Osteoblast (primary cell): ENCODE results near the gene OST4. TPM values are rescaled to one million over a fixed set of nuclear protein-coding genes. Genes with fewer than 3 reads are reported as not detected.

Source experiments
- DNase-seq: peaks from one replicate; pipeline ENCODE4 v3.0.0; 2011; ENCODE audit warnings: low spot score, mixed read lengths; ENCODE audit not compliant: insufficient read length; ENCODE audit errors: missing footprints
- H2AFZ ChIP-seq: 2 replicates; pipeline ENCODE4 v1.6.0; 2011; ENCODE audit warnings: mild to moderate bottlenecking, low read length
- H3K27ac ChIP-seq: 2 replicates; pipeline ENCODE4 v1.5.1; 2011; ENCODE audit warnings: mild to moderate bottlenecking, low read depth, low read length, moderate library complexity
- H3K27me3 ChIP-seq: 2 replicates; pipeline ENCODE4 v1.6.0; 2012; ENCODE audit warnings: mild to moderate bottlenecking, control low read depth, inconsistent platforms, low read length, moderate library complexity; ENCODE audit not compliant: insufficient read depth
- H3K36me3 ChIP-seq: 2 replicates; pipeline ENCODE4 v1.5.1; 2011; ENCODE audit warnings: mild to moderate bottlenecking, low read length, control low read depth, moderate library complexity; ENCODE audit not compliant: insufficient read depth
- H3K4me1 ChIP-seq: 2 replicates; pipeline ENCODE4 v1.5.1; 2011; ENCODE audit warnings: mild to moderate bottlenecking, low read length, control low read depth, moderate library complexity; ENCODE audit not compliant: insufficient read depth
- H3K4me2 ChIP-seq: 2 replicates; pipeline ENCODE4 v1.6.0; 2011; ENCODE audit warnings: mild to moderate bottlenecking, low read length; ENCODE audit not compliant: insufficient read depth
- H3K4me3 ChIP-seq: fragments of 200-600 bp; sonication (generic); 3 replicates; pipeline ENCODE4 v1.5.1; 2012; ENCODE audit warnings: mild to moderate bottlenecking, low read length, inconsistent platforms; ENCODE audit not compliant: insufficient read depth
- H3K79me2 ChIP-seq: 2 replicates; pipeline ENCODE4 v1.6.0; 2012; ENCODE audit warnings: mild to moderate bottlenecking, low read length, control low read depth, inconsistent platforms; ENCODE audit not compliant: insufficient read depth
- H3K9me3 ChIP-seq: 2 replicates; pipeline ENCODE4 v1.5.1; 2011; ENCODE audit warnings: low read depth, low read length, control low read depth
- H4K20me1 ChIP-seq: 2 replicates; pipeline ENCODE4 v1.6.0; 2012; ENCODE audit warnings: mild to moderate bottlenecking, low read length, control low read depth; ENCODE audit not compliant: insufficient read depth
- total RNA-seq: library from RNA; depleted of rRNA; stranded (reverse); fragments of >200 nt; gene quantifications from 2 replicates; pipeline ENCODE4 v1.2.3, GENCODE V29; 2012
- TF ChIP-seq, protein P1 (sequence below): IDR thresholded peaks from 2 replicates; pipeline ENCODE4 v1.5.1; 2011; ENCODE audit warnings: mild to moderate bottlenecking, low read depth, low read length, moderate library complexity; ENCODE audit errors: extremely low read depth

The OST4 gene
- total RNA-seq, 1 donor = 202 TPM

DNA sequence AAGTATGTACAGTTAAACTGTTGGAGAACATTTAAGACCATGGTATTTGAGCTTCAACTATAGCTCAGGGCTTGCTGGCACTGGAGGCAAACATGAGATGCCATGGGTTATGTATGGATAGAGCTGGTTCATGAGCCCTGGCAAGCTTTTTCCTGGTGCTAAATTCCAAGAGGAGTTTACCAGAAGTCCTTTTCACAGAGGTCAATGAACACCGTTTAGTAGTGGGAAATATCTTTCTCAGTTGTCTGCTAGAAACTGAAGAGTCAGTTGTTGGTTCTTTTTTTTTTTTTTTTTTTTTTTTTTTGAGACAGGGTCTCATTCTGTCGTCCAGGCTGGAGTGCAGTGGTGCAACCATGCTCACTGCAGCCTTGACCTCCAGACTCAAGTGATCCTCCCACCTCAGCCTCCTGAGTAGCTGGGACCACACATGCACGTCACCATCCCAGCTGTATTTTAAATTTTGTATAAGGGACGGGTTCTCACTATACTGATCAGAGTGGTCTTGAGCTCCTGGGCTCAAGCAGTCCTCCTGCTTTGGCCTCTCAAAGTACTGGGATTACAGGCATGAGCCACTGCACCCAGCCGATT, 16.5 kb upstream of the OST4 start:
- H3K79me2 ChIP-seq = no peaks in the 10 kb centered on the region
- H3K27me3 ChIP-seq = no peaks in the 10 kb centered on the region
- peaks cover 4% of the 10 kb centered on the region for H3K4me1 ChIP-seq
- H3K9me3 ChIP-seq = no peaks in the 10 kb centered on the region
- H2AFZ ChIP-seq = no peak overlapping the region
- H4K20me1 ChIP-seq = peaks cover 10% of the 10 kb centered on the region
- H3K4me3 ChIP-seq = no peak overlapping the region
- no peak overlapping the region for H3K27ac ChIP-seq
- no peak overlapping the region for H3K4me2 ChIP-seq
- TF ChIP-seq, protein P1, sequence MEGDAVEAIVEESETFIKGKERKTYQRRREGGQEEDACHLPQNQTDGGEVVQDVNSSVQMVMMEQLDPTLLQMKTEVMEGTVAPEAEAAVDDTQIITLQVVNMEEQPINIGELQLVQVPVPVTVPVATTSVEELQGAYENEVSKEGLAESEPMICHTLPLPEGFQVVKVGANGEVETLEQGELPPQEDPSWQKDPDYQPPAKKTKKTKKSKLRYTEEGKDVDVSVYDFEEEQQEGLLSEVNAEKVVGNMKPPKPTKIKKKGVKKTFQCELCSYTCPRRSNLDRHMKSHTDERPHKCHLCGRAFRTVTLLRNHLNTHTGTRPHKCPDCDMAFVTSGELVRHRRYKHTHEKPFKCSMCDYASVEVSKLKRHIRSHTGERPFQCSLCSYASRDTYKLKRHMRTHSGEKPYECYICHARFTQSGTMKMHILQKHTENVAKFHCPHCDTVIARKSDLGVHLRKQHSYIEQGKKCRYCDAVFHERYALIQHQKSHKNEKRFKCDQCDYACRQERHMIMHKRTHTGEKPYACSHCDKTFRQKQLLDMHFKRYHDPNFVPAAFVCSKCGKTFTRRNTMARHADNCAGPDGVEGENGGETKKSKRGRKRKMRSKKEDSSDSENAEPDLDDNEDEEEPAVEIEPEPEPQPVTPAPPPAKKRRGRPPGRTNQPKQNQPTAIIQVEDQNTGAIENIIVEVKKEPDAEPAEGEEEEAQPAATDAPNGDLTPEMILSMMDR = no peak
- peaks cover 12% of the 10 kb centered on the region for H3K36me3 ChIP-seq
- no peak for DNase-seq

DNA sequence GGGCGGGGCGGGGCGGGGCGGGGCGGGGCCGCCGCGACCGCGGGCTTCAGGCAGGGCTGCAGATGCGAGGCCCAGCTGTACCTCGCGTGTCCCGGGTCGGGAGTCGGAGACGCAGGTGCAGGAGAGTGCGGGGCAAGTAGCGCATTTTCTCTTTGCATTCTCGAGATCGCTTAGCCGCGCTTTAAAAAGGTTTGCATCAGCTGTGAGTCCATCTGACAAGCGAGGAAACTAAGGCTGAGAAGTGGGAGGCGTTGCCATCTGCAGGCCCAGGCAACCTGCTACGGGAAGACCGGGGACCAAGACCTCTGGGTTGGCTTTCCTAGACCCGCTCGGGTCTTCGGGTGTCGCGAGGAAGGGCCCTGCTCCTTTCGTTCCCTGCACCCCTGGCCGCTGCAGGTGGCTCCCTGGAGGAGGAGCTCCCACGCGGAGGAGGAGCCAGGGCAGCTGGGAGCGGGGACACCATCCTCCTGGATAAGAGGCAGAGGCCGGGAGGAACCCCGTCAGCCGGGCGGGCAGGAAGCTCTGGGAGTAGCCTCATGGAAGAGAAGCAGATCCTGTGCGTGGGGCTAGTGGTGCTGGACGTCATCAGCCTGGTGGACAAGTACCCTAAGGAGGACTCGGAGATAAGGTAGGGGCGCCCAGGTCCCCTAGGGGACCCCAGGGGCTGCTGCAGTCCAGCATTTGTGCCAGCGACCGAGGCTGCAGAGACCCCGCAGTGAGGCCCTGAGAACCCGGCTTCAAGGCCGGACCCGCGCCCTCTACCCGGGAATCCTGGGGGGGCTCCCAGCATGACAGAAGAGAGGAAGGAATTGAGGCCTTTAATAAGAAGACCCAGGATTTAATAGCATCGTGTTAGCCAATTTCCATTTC, 15.5 kb upstream of the OST4 start, which contains the start of gene KHK:
Gene KHK, plus strand, starts transcription at position 49 of the 870 bp plus-strand sequence. Its CDS starts 488 bp downstream, at position 537.
- Histone ChIP-seq H2AFZ (no peak within 1 kb of the TSS), H3K4me2 (peak within 1 kb of the TSS; percentile 79), H3K4me1 (peaks cover 4% of the 10 kb centered on the region), H3K9me3 (no peaks in the 10 kb centered on the region), H3K36me3 (peaks cover 20% of the 10 kb centered on the region), H4K20me1 (peaks cover 19% of the 10 kb centered on the region), H3K27ac (peak within 1 kb of the TSS; percentile 17), H3K79me2 (peaks cover 3% of the 10 kb centered on the region), H3K4me3 (peak within 1 kb of the TSS; percentile 73), H3K27me3 (no peaks in the 10 kb centered on the region)
- TF ChIP-seq, protein P1 = no peak
- DNase-seq = peak; percentile 87

DNA sequence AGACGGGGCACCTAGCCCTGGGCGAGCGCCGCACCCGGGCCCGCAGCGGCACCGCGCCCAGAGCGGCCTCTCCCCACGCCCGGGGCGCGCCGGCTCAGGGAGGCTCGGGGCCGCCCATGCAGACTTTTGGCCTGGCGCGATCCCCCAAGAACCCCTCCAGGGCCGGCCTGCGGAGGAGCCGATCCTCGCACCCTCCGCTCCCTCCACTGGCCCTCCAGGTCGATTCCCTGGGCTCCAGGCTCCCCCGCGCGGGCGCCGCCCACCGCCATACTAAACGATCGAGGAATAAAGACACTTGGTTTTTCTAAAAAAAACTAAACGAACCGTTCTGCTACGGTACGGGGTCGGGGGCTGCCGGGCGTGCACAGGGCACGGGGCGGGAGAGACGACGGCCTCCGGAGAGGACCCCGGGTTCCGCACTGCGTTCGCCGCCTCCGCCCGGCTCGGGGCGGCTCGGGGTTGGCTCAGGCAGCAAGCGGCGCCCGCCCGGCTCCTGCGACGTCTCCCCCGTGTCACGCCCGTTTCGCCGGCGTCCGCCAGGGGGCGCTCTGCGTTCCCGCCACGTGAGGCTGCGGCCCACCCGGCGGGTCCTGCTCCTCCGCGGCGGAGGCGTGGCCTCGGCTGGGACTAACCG, 14.8 kb upstream of the OST4 start:
- DNase-seq = peak; percentile 100
- no peaks in the 10 kb centered on the region for H3K27me3 ChIP-seq
- no peaks in the 10 kb centered on the region for H3K9me3 ChIP-seq
- H3K36me3 ChIP-seq = peaks cover 27% of the 10 kb centered on the region
- H3K4me3 ChIP-seq = peak overlapping the region; percentile 73
- no peak overlapping the region for H3K27ac ChIP-seq
- H3K79me2 ChIP-seq = peaks cover 9% of the 10 kb centered on the region
- peaks cover 9% of the 10 kb centered on the region for H3K4me1 ChIP-seq
- no peak overlapping the region for H2AFZ ChIP-seq
- TF ChIP-seq, protein P1 = peak; percentile 56
- H4K20me1 ChIP-seq = peaks cover 26% of the 10 kb centered on the region
- peak overlapping the region; percentile 79 for H3K4me2 ChIP-seq
